Esophagus squamous epithelium (tissue), 5 donors: ENCODE results near the gene PURA. TPM values are rescaled to one million over a fixed set of nuclear protein-coding genes. Genes with fewer than 3 reads are reported as not detected.

Experiments
- DNase-seq: peaks from one replicate; lab custom pipeline; 2025; lab: John Stamatoyannopoulos, UW
- H3K27ac ChIP-seq, 4 donors: fragments of 200-600 bp; sonication (generic); one replicate each; pipeline ENCODE4 v1.5.1; 2016 to 2019; ENCODE audit warnings: mild to moderate bottlenecking in 1 of 4
- H3K27me3 ChIP-seq, 4 donors: fragments of 200-600 bp; sonication (generic); 1 replicate in 3 of 4; 2 replicates in 1 of 4; pipeline versions ENCODE4 v1.5.1 to v1.6.0; 2017 to 2021; ENCODE audit warnings: antibody characterized with exemption in 1 of 4
- H3K36me3 ChIP-seq, 3 donors: fragments of 200-600 bp; sonication (generic); one replicate each; pipeline ENCODE4 v1.5.1; 2016 to 2019
- H3K4me1 ChIP-seq, 3 donors: fragments of 200-600 bp; sonication (generic); one replicate each; pipeline ENCODE4 v1.5.1; 2017 to 2019
- H3K4me3 ChIP-seq, 4 donors: fragments of 200-600 bp; sonication (generic); 1 replicate in 3 of 4; 2 replicates in 1 of 4; pipeline ENCODE4 v1.5.1; 2016 to 2019; ENCODE audit warnings: mild to moderate bottlenecking in 2 of 4, moderate library complexity in 1 of 4
- H3K9me3 ChIP-seq, 3 donors: fragments of 200-600 bp; sonication (generic); one replicate each; pipeline ENCODE4 v1.5.1; 2016 to 2019
- CTCF ChIP-seq, 6 experiments: fragments of 450-650 bp in 4 of 6; fragments of 200-600 bp in 2 of 6; sonication (generic) in 2 of 6; IDR thresholded peaks; one replicate each; pipeline ENCODE4 v1.5.1; 2016 to 2019; ENCODE audit warnings: antibody characterized with exemption in 6 of 6, mild to moderate bottlenecking in 4 of 6, moderate library complexity in 4 of 6
- POLR2A ChIP-seq, 4 donors: fragments of 450-650 bp; IDR thresholded peaks; one replicate each; pipeline ENCODE4 v1.6.1; 2017; ENCODE audit warnings: antibody characterized with exemption in 4 of 4, mild to moderate bottlenecking in 4 of 4, moderate library complexity in 3 of 4
- WGBS, 2 donors: methylation state at CpG; one replicate each; pipeline ENCODE4 v1.1.5; 2018; 5-methylcytosine and 5-hydroxymethylcytosine counted together
- intact Hi-C: fragments of 100-400 bp; cut with DNase I; formaldehyde crosslinking; loops from one replicate; pipeline ENCODE4 v1.15.0; 2022
- total RNA-seq, 4 donors: library from RNA; depleted of rRNA; stranded (reverse); fragments of >200 nt; gene quantifications; one replicate each; pipeline ENCODE4 v1.1.0, GENCODE V29; 2016
- donor health status: DM: yes; HTN: yes; CAD: no.

PURA gene
- total RNA-seq, 4 donors from 2014 or later, result 8.2 to 18.9 (median 10.6) TPM

GRCh38 chr5:140133514-140134167 is 19.7 kb downstream of the PURA start:
- peaks cover 3 to 17% (median 6%) of the 10 kb centered on the region in 3 donors for H3K4me1 ChIP-seq
- WGBS, 2 donors, result 80 to 94% methylated on average over 4 of the region's 4 CpGs
- TF ChIP-seq CTCF (IDR thresholded peaks at IDR 0.05) (no peak), POLR2A (IDR thresholded peaks at IDR 0.05) (no peak)
- H3K9me3 ChIP-seq, result no peaks in the 10 kb centered on the region
- no peak for DNase-seq
- no peaks in the 10 kb centered on the region for H3K27me3 ChIP-seq
- H3K27ac ChIP-seq, result no peak overlapping the region
- no peak overlapping the region for H3K4me3 ChIP-seq
- intact Hi-C loops, result no loop called here
- no peaks in the 10 kb centered on the region for H3K36me3 ChIP-seq

GRCh38 chr5:140134277-140134935 is 20.5 kb downstream of the PURA start:
- intact Hi-C loops, result no loop called here
- H3K27ac ChIP-seq, result no peak overlapping the region
- no peak overlapping the region for H3K4me3 ChIP-seq
- TF ChIP-seq CTCF (IDR thresholded peaks at IDR 0.05) (no peak), POLR2A (IDR thresholded peaks at IDR 0.05) (no peak)
- H3K36me3 ChIP-seq, result no peaks in the 10 kb centered on the region
- H3K9me3 ChIP-seq, result no peaks in the 10 kb centered on the region
- DNase-seq, result no peak
- WGBS, 2 donors, result 90 to 94% methylated on average over 2 of the region's 2 CpGs
- peaks cover 3 to 17% (median 6%) of the 10 kb centered on the region in 3 donors for H3K4me1 ChIP-seq
- no peaks in the 10 kb centered on the region for H3K27me3 ChIP-seq

- TF ChIP-seq POLR2A (IDR thresholded peaks at IDR 0.05) (no peak), CTCF (IDR thresholded peaks at IDR 0.05) (no peak)
- intact Hi-C loops, result no loop called here
- peaks cover 3 to 18% (median 6%) of the 10 kb centered on the region in 3 donors for H3K4me1 ChIP-seq
- no peaks in the 10 kb centered on the region for H3K36me3 ChIP-seq
- H3K27me3 ChIP-seq, result no peaks in the 10 kb centered on the region
- no peak overlapping the region for H3K27ac ChIP-seq
- DNase-seq, result no peak
- no peaks in the 10 kb centered on the region for H3K9me3 ChIP-seq
- H3K4me3 ChIP-seq, result no peak overlapping the region
Measured at GRCh38 chr5:140135127-140135526, 21.2 kb downstream of the PURA start.

GRCh38 chr5:140136624-140137023 is 22.7 kb downstream of the PURA start:
- H3K36me3 ChIP-seq, result no peaks in the 10 kb centered on the region
- H3K4me3 ChIP-seq, result no peak overlapping the region
- H3K27me3 ChIP-seq, result no peaks in the 10 kb centered on the region
- no peaks in the 10 kb centered on the region for H3K9me3 ChIP-seq
- intact Hi-C loops, result no loop called here
- no peak for DNase-seq
- H3K27ac ChIP-seq, result no peak overlapping the region
- peaks cover 5 to 25% (median 20%) of the 10 kb centered on the region in 3 donors for H3K4me1 ChIP-seq
- 100% methylated on average over 1 of the region's 1 CpG; no CpG with 5 or more reads in 1 of the 2 donors for WGBS, 2 donors
- TF ChIP-seq CTCF (IDR thresholded peaks at IDR 0.05), result no peak
- no peak for TF ChIP-seq POLR2A (IDR thresholded peaks at IDR 0.05)

- H3K27me3 ChIP-seq, result peaks cover 0 to 2% (median 0%) of the 10 kb centered on the region in 4 donors
- no peaks in the 10 kb centered on the region for H3K36me3 ChIP-seq
- DNase-seq, result no peak
- peaks cover 5 to 27% (median 25%) of the 10 kb centered on the region in 3 donors for H3K4me1 ChIP-seq
- TF ChIP-seq POLR2A (IDR thresholded peaks at IDR 0.05) (no peak), CTCF (IDR thresholded peaks at IDR 0.05) (no peak)
- H3K27ac ChIP-seq, result peak overlapping the region in 1 of 4 donors; percentile 40
- no peaks in the 10 kb centered on the region for H3K9me3 ChIP-seq
- intact Hi-C loops, result no loop called here
- WGBS, 2 donors, result 81 to 100% methylated on average over 2 to 3 of the region's 3 CpGs
- no peak overlapping the region for H3K4me3 ChIP-seq
Measured at GRCh38 chr5:140140435-140140834, 26.5 kb downstream of the PURA start.
